ENCODE results near the gene TMEM204. TPM values are rescaled to one million over a fixed set of nuclear protein-coding genes. Genes with fewer than 3 reads are reported as not detected.

The TMEM204 gene
- total RNA-seq (10 to 100 TPM; 19.4 to 21.4 TPM), polyA plus RNA-seq (ENCODE audit: insufficient read depth, low read depth, low replicate concordance) (13.7 TPM)
- long read RNA-seq, donor 1, transcript TMEM204-202 (3 exons, 1,938 nt), result major isoform, 11 of 12 reads
- long read RNA-seq, donor 1, partial matches to known transcripts, result 0 of 12 reads
- long read RNA-seq, donor 1, other reads (novel, unspliced or antisense), result 0 of 12 reads
- long read RNA-seq, donor 2, transcript TMEM204-202 (3 exons, 1,938 nt), result major isoform, 6 of 6 reads
- long read RNA-seq, donor 2, partial matches to known transcripts, result 0 of 6 reads
- long read RNA-seq, donor 2, other reads (novel, unspliced or antisense), result 0 of 6 reads

- WGBS, 2 donors, result 33 to 62% methylated on average over 16 to 27 of the region's 27 CpGs
- no peaks in the 10 kb centered on the region for H3K36me3 ChIP-seq (ENCODE audit: low read depth, missing control alignments)
- intact Hi-C loops (cut with DNase I; ENCODE audit: low total_unique reads), result loop anchor here (10.0 kb wide), 1 partner anchor 81 kb away; the partner anchor contains the start of genes CRAMP1 and IFT140
- peak within 1 kb of the TSS; percentile 57 to 72 for H3K4me3 ChIP-seq
- peaks cover 51% of the 10 kb centered on the region for H3K4me1 ChIP-seq
- peak; percentile 65 for DNase-seq
- peak within 1 kb of the TSS; percentile 88 to 90 for H3K27ac ChIP-seq
- no peaks in the 10 kb centered on the region for H3K27me3 ChIP-seq
- no peaks in the 10 kb centered on the region for H3K9me3 ChIP-seq
- TF ChIP-seq POLR2A (IDR thresholded peaks at IDR 0.05), result no peak
- TF ChIP-seq, protein P1, sequence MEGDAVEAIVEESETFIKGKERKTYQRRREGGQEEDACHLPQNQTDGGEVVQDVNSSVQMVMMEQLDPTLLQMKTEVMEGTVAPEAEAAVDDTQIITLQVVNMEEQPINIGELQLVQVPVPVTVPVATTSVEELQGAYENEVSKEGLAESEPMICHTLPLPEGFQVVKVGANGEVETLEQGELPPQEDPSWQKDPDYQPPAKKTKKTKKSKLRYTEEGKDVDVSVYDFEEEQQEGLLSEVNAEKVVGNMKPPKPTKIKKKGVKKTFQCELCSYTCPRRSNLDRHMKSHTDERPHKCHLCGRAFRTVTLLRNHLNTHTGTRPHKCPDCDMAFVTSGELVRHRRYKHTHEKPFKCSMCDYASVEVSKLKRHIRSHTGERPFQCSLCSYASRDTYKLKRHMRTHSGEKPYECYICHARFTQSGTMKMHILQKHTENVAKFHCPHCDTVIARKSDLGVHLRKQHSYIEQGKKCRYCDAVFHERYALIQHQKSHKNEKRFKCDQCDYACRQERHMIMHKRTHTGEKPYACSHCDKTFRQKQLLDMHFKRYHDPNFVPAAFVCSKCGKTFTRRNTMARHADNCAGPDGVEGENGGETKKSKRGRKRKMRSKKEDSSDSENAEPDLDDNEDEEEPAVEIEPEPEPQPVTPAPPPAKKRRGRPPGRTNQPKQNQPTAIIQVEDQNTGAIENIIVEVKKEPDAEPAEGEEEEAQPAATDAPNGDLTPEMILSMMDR (IDR thresholded peaks at IDR 0.05), result no peak
Measured at GRCh38 chr16:1533443-1533951, at the start of gene TMEM204. TMEM204 (plus strand) TSS chr16:1533666; CDS start chr16:1534276, 610 bp downstream.

DNA sequence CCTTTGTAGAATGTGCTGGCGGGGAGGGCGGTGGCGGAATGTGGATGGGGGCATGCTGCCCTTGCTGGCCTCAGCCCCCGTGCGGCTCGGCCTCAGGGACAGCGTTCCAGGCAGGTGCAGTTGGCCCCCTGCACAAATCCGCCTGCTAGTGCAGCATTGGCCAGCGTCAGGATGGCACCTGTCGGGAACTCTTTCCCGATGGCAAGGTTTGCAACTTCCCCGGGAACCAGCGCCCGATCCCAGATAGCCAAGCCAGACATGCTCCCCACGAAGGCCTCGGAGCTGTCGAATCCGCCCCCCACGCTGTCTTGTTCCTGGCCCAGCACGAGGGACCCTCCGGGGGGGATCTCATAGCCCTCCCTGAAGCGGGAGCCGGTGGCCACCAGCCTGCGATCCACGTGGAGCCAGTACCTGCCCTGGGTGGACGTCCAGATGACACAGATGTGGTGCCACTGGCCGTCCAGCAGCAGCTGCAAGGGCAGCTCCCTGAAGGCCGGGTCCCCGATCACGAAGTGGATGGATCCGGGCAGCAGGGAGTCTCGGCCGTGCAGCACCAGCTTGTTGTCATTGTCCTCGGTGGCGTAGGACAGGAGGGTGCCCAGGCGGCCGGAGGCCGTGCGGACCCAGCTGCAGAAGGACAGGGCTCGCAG, 47.5 kb upstream of the TMEM204 start:
- Histone ChIP-seq H3K4me3 (no peak overlapping the region), H3K9me3 (no peaks in the 10 kb centered on the region), H3K36me3 (ENCODE audit: low read depth, missing control alignments) (no peaks in the 10 kb centered on the region), H3K27me3 (no peaks in the 10 kb centered on the region), H3K4me1 (no peaks in the 10 kb centered on the region), H3K27ac (no peak overlapping the region)
- no peak for DNase-seq
- intact Hi-C loops (cut with DNase I; ENCODE audit: low total_unique reads), result no loop called here
- 93 to 95% methylated on average over 33 to 37 of the region's 40 CpGs for WGBS, 2 donors
- TF ChIP-seq, protein P1 (IDR thresholded peaks at IDR 0.05), result no peak
- TF ChIP-seq POLR2A (IDR thresholded peaks at IDR 0.05), result no peak

GRCh38 chr16:1486551-1487390, 46.7 kb upstream of the TMEM204 start:
- TF ChIP-seq, protein P1 (IDR thresholded peaks at IDR 0.05), result no peak
- no peak for TF ChIP-seq POLR2A (IDR thresholded peaks at IDR 0.05)
- Histone ChIP-seq H3K9me3 (no peaks in the 10 kb centered on the region), H3K4me1 (no peaks in the 10 kb centered on the region), H3K36me3 (ENCODE audit: low read depth, missing control alignments) (no peaks in the 10 kb centered on the region), H3K27me3 (no peaks in the 10 kb centered on the region), H3K27ac (no peak overlapping the region), H3K4me3 (no peak overlapping the region)
- WGBS, 2 donors, result 82 to 84% methylated on average over 24 to 33 of the region's 33 CpGs
- no peak for DNase-seq
- intact Hi-C loops (cut with DNase I; ENCODE audit: low total_unique reads), result no loop called here

DNA sequence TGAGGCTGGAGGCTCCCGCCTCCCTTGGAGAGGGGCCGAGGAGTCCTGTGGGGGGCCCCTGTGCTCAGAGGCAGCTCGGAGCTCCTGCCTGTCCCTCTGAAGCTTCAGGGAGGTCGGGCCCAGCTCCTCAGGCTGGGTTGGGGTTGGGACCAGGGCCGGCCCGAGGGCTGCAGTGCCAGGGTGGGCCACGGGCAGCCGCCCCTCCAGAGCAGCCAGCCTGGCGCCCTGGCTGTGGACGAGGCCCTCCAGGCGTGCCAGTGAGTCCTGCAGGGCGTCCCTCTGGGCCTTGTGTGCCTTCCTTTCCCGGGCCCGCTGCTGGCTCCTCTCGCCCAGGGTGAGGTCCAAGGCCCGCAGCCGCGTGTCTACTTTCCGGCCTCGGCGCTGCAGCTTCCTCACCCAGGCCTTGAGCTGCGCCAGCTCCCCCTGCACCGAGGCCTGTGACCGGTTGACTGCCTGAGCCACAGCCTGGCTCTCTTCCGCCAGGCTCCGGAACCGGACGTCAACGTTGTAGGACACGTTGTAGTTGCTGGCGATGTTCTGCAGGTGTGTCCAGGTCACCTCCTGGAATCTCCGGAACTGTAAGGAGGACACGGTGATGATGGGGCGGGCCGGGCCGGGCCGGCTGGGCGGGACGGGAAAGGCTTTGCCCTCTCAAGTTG, 45.9 kb upstream of the TMEM204 start:
- H3K4me1 ChIP-seq, result peaks cover 1% of the 10 kb centered on the region
- H3K27me3 ChIP-seq, result no peaks in the 10 kb centered on the region
- intact Hi-C loops (cut with DNase I; ENCODE audit: low total_unique reads), result no loop called here
- no peak for DNase-seq
- TF ChIP-seq POLR2A (IDR thresholded peaks at IDR 0.05), result no peak
- TF ChIP-seq, protein P1 (IDR thresholded peaks at IDR 0.05), result no peak
- no peak overlapping the region for H3K4me3 ChIP-seq
- no peaks in the 10 kb centered on the region for H3K36me3 ChIP-seq (ENCODE audit: low read depth, missing control alignments)
- H3K9me3 ChIP-seq, result no peaks in the 10 kb centered on the region
- WGBS, 2 donors, result 89 to 91% methylated on average over 28 to 37 of the region's 39 CpGs
- no peak overlapping the region for H3K27ac ChIP-seq
